A673 (cell line): Measurements from ENCODE around the gene OTUD6A. TPM values are rescaled to one million over a fixed set of nuclear protein-coding genes. Genes with fewer than 3 reads are reported as not detected.

ENCODE experiments used
- BruUV-seq: library from RNA; stranded (reverse); fragments of 400-500 nt; replicated peaks from 2 replicates; lab custom pipeline; 2021; lab: Mats Ljungman, UMichigan
- CTCF ChIA-PET: fragments of 300-600 bp; sonication (Branson Sonifier 250); formaldehyde crosslinking; loops from one replicate; lab custom pipeline; 2022; ENCODE audit warnings: antibody characterized with exemption; lab: Charles Lee
- POLR2A ChIA-PET: fragments of 300-600 bp; sonication (Branson Sonifier 250); formaldehyde crosslinking; loops from one replicate; lab custom pipeline; 2022; ENCODE audit warnings: antibody characterized with exemption; ENCODE audit not compliant: low non-redundant PET; lab: Charles Lee
- DNase-seq: peaks from one replicate; pipeline ENCODE4 v3.0.0-alpha.2; 2015; ENCODE audit warnings: low spot score
- H3K27ac ChIP-seq: fragments of 200-600 bp; sonication (generic); 2 replicates; pipeline ENCODE4 v1.5.1; 2016; ENCODE audit warnings: mixed run types, low read depth, mild to moderate bottlenecking, mixed read lengths, antibody characterized with exemption, low read length; ENCODE audit not compliant: poor library complexity, severe bottlenecking
- H3K27me3 ChIP-seq: fragments of 200-600 bp; sonication (generic); replicated peaks from 2 replicates; pipeline ENCODE4 v1.6.1; 2017; ENCODE audit warnings: mixed run types, low read depth, mild to moderate bottlenecking, mixed read lengths, antibody characterized with exemption, low read length; ENCODE audit not compliant: insufficient read depth, poor library complexity
- H3K36me3 ChIP-seq: fragments of 200-600 bp; sonication (generic); 2 replicates; pipeline ENCODE4 v1.6.1; 2016; ENCODE audit warnings: mixed run types, mild to moderate bottlenecking, mixed read lengths, antibody characterized with exemption, low read length; ENCODE audit not compliant: insufficient read depth, poor library complexity, severe bottlenecking
- H3K4me1 ChIP-seq: fragments of 200-600 bp; sonication (generic); 2 replicates; pipeline ENCODE4 v1.6.1; 2017; ENCODE audit warnings: mixed run types, mild to moderate bottlenecking, mixed read lengths, antibody characterized with exemption, low read length; ENCODE audit not compliant: insufficient read depth, poor library complexity, severe bottlenecking
- H3K4me3 ChIP-seq: fragments of 200-600 bp; sonication (generic); 2 replicates; pipeline ENCODE4 v1.5.1; 2016; ENCODE audit warnings: low read depth, mixed run types, mild to moderate bottlenecking, mixed read lengths, low read length; ENCODE audit not compliant: poor library complexity, severe bottlenecking
- H3K9me3 ChIP-seq: fragments of 200-600 bp; sonication (generic); 2 replicates; pipeline ENCODE4 v1.6.1; 2016; ENCODE audit warnings: mixed run types, low read depth, mild to moderate bottlenecking, mixed read lengths, antibody characterized with exemption, low read length; ENCODE audit not compliant: poor library complexity, severe bottlenecking
- CTCF ChIP-seq: fragments of 300-800, 200-600 bp; sonication (generic); conservative IDR thresholded peaks from 2 replicates; pipeline ENCODE4 v1.5.1; 2017; ENCODE audit warnings: low read depth, mild to moderate bottlenecking, antibody characterized with exemption, low read length, moderate library complexity, mixed read lengths
- EZH2 ChIP-seq: fragments of 200-600 bp; sonication (generic); IDR thresholded peaks from 2 replicates; pipeline ENCODE4 v1.6.1; 2017; ENCODE audit warnings: borderline replicate concordance, low read depth, mild to moderate bottlenecking, mixed read lengths, antibody characterized with exemption, low read length; ENCODE audit not compliant: poor library complexity, severe bottlenecking
- intact Hi-C: fragments of 100-400 bp; cut with micrococcal nuclease; formaldehyde crosslinking; loops from one replicate; pipeline ENCODE4 v1.10.0; 2022; ENCODE audit not compliant: unreplicated experiment
- total RNA-seq: library from RNA; stranded (reverse); gene quantifications from 2 replicates; pipeline ENCODE4 v1.2.3, GENCODE V29; 2021

OTUD6A gene
- total RNA-seq, 1 experiment from 2014 or later, result not detected

- no peaks in the 10 kb centered on the region for H3K36me3 ChIP-seq
- CTCF ChIA-PET, result no interaction called here
- no peaks in the 10 kb centered on the region for H3K4me1 ChIP-seq
- POLR2A ChIA-PET, result no interaction called here
- BruUV-seq, result no TSS peak
- H3K27me3 ChIP-seq, result no peaks in the 10 kb centered on the region
- no peaks in the 10 kb centered on the region for H3K9me3 ChIP-seq
- DNase-seq, result no peak
- no peak overlapping the region for H3K27ac ChIP-seq
- intact Hi-C loops, result no loop called here
- H3K4me3 ChIP-seq, result no peak overlapping the region
- TF ChIP-seq EZH2 (no peak), CTCF (no peak)
Measured at GRCh38 chrX:70016513-70016912, 45.7 kb upstream of the OTUD6A start.

GRCh38 chrX:70022616-70023015, 39.6 kb upstream of the OTUD6A start:
- ChIA-PET POLR2A (interaction anchor here (0.6 kb wide), 1 partner anchor 59 kb away, joined by 3 read pairs; no protein-coding TSS in a partner anchor), CTCF (no interaction called here)
- no peaks in the 10 kb centered on the region for H3K4me1 ChIP-seq
- no peak overlapping the region for H3K27ac ChIP-seq
- no peak for DNase-seq
- no peak overlapping the region for H3K4me3 ChIP-seq
- H3K27me3 ChIP-seq, result no peaks in the 10 kb centered on the region
- H3K9me3 ChIP-seq, result no peaks in the 10 kb centered on the region
- no TSS peak for BruUV-seq
- H3K36me3 ChIP-seq, result no peaks in the 10 kb centered on the region
- intact Hi-C loops, result no loop called here
- TF ChIP-seq EZH2, result no peak
- TF ChIP-seq CTCF, result no peak

GRCh38 chrX:70025464-70025863, 36.8 kb upstream of the OTUD6A start:
- CTCF ChIA-PET, result interaction anchor here (0.6 kb wide), 1 partner anchor 405 kb away, joined by 3 read pairs; no protein-coding TSS in a partner anchor
- no peak for DNase-seq
- intact Hi-C loops, result no loop called here

More at GRCh38 chrX:70025464-70025863, 36.8 kb upstream of the OTUD6A start:
- H3K36me3 ChIP-seq, result no peaks in the 10 kb centered on the region
- BruUV-seq, result no TSS peak
- TF ChIP-seq EZH2 (no peak), CTCF (no peak)
- POLR2A ChIA-PET, result no interaction called here
- H3K27me3 ChIP-seq, result no peaks in the 10 kb centered on the region
- no peak overlapping the region for H3K27ac ChIP-seq
- no peak overlapping the region for H3K4me3 ChIP-seq
- no peaks in the 10 kb centered on the region for H3K9me3 ChIP-seq
- no peaks in the 10 kb centered on the region for H3K4me1 ChIP-seq
